IMR-90 (cell line): ENCODE results near the gene ATOSA. TPM values are rescaled to one million over a fixed set of nuclear protein-coding genes. Genes with fewer than 3 reads are reported as not detected.
A peak's percentile ranks its signal among the peaks of the same experiment; 100 is the strongest.

Experiments used
- ATAC-seq: fragments of 200-7000 bp; cut with Tn5 transposase; 2 replicates; pipeline ENCODE4 v1.9.1; 2020; ENCODE audit warnings: low read depth, mild to moderate bottlenecking, moderate library complexity
- BruUV-seq: library from RNA; stranded (reverse); fragments of 400-500 nt; replicated peaks from 2 replicates; lab custom pipeline; 2021; lab: Mats Ljungman, UMichigan
- CTCF ChIA-PET: fragments of 300-600 bp; formaldehyde crosslinking; extraction: SDS; loops from one replicate; lab custom pipeline; 2021; ENCODE audit warnings: antibody characterized with exemption; lab: Yijun Ruan, JAX
- POLR2A ChIA-PET: fragments of 300-600 bp; sonication (Branson Sonifier 250); formaldehyde crosslinking; loops from one replicate; lab custom pipeline; 2022; ENCODE audit warnings: antibody characterized with exemption; ENCODE audit not compliant: unreplicated experiment; lab: Charles Lee
- DNase-seq: peaks from one replicate; pipeline ENCODE4 v3.0.0; 2013
- H2AFZ ChIP-seq: replicated peaks from 2 replicates; pipeline ENCODE3; 2013; ENCODE audit warnings: low read length, mild to moderate bottlenecking; ENCODE audit not compliant: poor library complexity
- H2AK5ac ChIP-seq: 2 replicates; pipeline ENCODE4 v1.6.1; 2013; ENCODE audit warnings: low read depth, low read length, inconsistent platforms
- H2AK9ac ChIP-seq: replicated peaks from 2 replicates; pipeline ENCODE3; 2013; ENCODE audit warnings: mild to moderate bottlenecking, low read depth, low read length, moderate library complexity; ENCODE audit not compliant: poor library complexity
- H2BK120ac ChIP-seq: 2 replicates; pipeline ENCODE4 v1.6.1; 2013; ENCODE audit warnings: low read depth, low read length, inconsistent platforms
- H2BK15ac ChIP-seq: 3 replicates; pipeline ENCODE4 v1.6.1; 2013; ENCODE audit warnings: low read depth, low read length, inconsistent platforms
- H2BK20ac ChIP-seq: 2 replicates; pipeline ENCODE4 v1.6.1; 2013; ENCODE audit warnings: low read depth, mild to moderate bottlenecking, inconsistent platforms, low read length, moderate library complexity
- H2BK5ac ChIP-seq: 2 replicates; pipeline ENCODE4 v1.6.1; 2013; ENCODE audit warnings: mild to moderate bottlenecking, low read depth, low read length, inconsistent platforms; ENCODE audit not compliant: poor library complexity, severe bottlenecking
- H3K14ac ChIP-seq: replicated peaks from 2 replicates; pipeline ENCODE4 v1.6.1; 2013; ENCODE audit warnings: low read depth, low read length, inconsistent platforms
- H3K18ac ChIP-seq: 2 replicates; pipeline ENCODE4 v1.6.1; 2013; ENCODE audit warnings: low read depth, low read length, control low read depth
- H3K23ac ChIP-seq: 2 replicates; pipeline ENCODE4 v1.6.1; 2013; ENCODE audit warnings: low read depth, low read length, inconsistent platforms
- H3K27ac ChIP-seq: 2 replicates; pipeline ENCODE4 v1.5.1; 2013; ENCODE audit warnings: mild to moderate bottlenecking, control low read depth, low read length; ENCODE audit not compliant: insufficient read depth
- H3K27me3 ChIP-seq: 2 replicates; pipeline ENCODE4 v1.6.1; 2013; ENCODE audit warnings: low read length; ENCODE audit not compliant: control insufficient read depth, insufficient read depth
- H3K36me3 ChIP-seq: 2 replicates; pipeline ENCODE4 v1.6.1; 2013; ENCODE audit warnings: low read length, mixed read lengths; ENCODE audit not compliant: control insufficient read depth, insufficient read depth
- H3K4ac ChIP-seq: 2 replicates; pipeline ENCODE4 v1.6.1; 2013; ENCODE audit warnings: low read depth, low read length, inconsistent platforms
- H3K4me1 ChIP-seq: 2 replicates; pipeline ENCODE4 v1.6.1; 2013; ENCODE audit warnings: low read length, mixed read lengths; ENCODE audit not compliant: control insufficient read depth, insufficient read depth
- H3K4me2 ChIP-seq: 2 replicates; pipeline ENCODE4 v1.6.1; 2013; ENCODE audit warnings: low read depth, mild to moderate bottlenecking, control low read depth, low read length, moderate library complexity
- H3K4me3 ChIP-seq: 2 replicates; pipeline ENCODE4 v1.5.1; 2013; ENCODE audit warnings: low read depth, mild to moderate bottlenecking, control low read depth, low read length, moderate library complexity; ENCODE audit not compliant: insufficient read depth
- H3K56ac ChIP-seq: 2 replicates; pipeline ENCODE4 v1.6.1; 2013; ENCODE audit warnings: low read length, inconsistent platforms; ENCODE audit not compliant: insufficient read depth; ENCODE audit errors: extremely low read depth
- H3K79me1 ChIP-seq, 2 experiments: 2 replicates each; pipeline ENCODE4 v1.6.1; 2013; ENCODE audit warnings: low read length in 2 of 2, inconsistent platforms in 1 of 2, low read depth in 1 of 2
- H3K9ac ChIP-seq: 2 replicates; pipeline ENCODE4 v1.6.1; 2013; ENCODE audit warnings: low read depth, low read length, control low read depth
- H3K9me1 ChIP-seq: 2 replicates; pipeline ENCODE4 v1.6.1; 2013; ENCODE audit warnings: low read length, inconsistent platforms; ENCODE audit not compliant: insufficient read depth
- H3K9me3 ChIP-seq: 2 replicates; pipeline ENCODE4 v1.6.1; 2013; ENCODE audit warnings: low read length; ENCODE audit not compliant: control insufficient read depth, insufficient read depth
- H4K20me1 ChIP-seq: 2 replicates; pipeline ENCODE4 v1.6.1; 2013; ENCODE audit warnings: low read length, inconsistent platforms; ENCODE audit not compliant: insufficient read depth
- H4K5ac ChIP-seq: 2 replicates; pipeline ENCODE4 v1.6.1; 2013; ENCODE audit warnings: mild to moderate bottlenecking, low read depth, low read length, control low read depth
- H4K8ac ChIP-seq, 2 experiments: 2 replicates each; pipeline ENCODE4 v1.6.1; 2013; ENCODE audit warnings: low read depth in 2 of 2, low read length in 2 of 2, control low read depth in 1 of 2, inconsistent platforms in 1 of 2
- H4K91ac ChIP-seq: 2 replicates; pipeline ENCODE4 v1.6.1; 2013; ENCODE audit warnings: low read depth, low read length, inconsistent platforms; ENCODE audit not compliant: insufficient read depth
- CEBPB ChIP-seq: IDR thresholded peaks from 2 replicates; pipeline ENCODE4 v1.6.1; 2012; ENCODE audit warnings: low read depth, low read length, improper control_type of control experiment
- ELK1 ChIP-seq: fragments of 150-350 bp; IDR thresholded peaks from 2 replicates; pipeline ENCODE4 v1.6.1; 2016; ENCODE audit warnings: low read depth, mild to moderate bottlenecking, low read length, moderate library complexity, borderline replicate concordance
- FOS ChIP-seq: fragments of 150-350 bp; IDR thresholded peaks from 2 replicates; pipeline ENCODE4 v1.6.1; 2016; ENCODE audit warnings: low read depth, low read length
- MAFK ChIP-seq: IDR thresholded peaks from 2 replicates; pipeline ENCODE4 v1.6.1; 2012; ENCODE audit warnings: low read depth, low read length, improper control_type of control experiment
- MAZ ChIP-seq: IDR thresholded peaks from 2 replicates; pipeline ENCODE4 v1.6.1; 2012; ENCODE audit warnings: low read depth, mild to moderate bottlenecking, low read length, improper control_type of control experiment, moderate library complexity, borderline replicate concordance
- POLR2A ChIP-seq: IDR thresholded peaks from 2 replicates; pipeline ENCODE4 v1.6.1; 2012; ENCODE audit warnings: mild to moderate bottlenecking, low read depth, low read length
- RCOR1 ChIP-seq: IDR thresholded peaks from 2 replicates; pipeline ENCODE4 v1.6.1; 2012; ENCODE audit warnings: mild to moderate bottlenecking, low read length, improper control_type of control experiment; ENCODE audit not compliant: insufficient replicate concordance
- RFX5 ChIP-seq: IDR thresholded peaks from 2 replicates; pipeline ENCODE4 v1.8.0; 2012; ENCODE audit warnings: low read depth, mild to moderate bottlenecking, low read length, moderate library complexity
- SMC3 ChIP-seq: fragments of 150-350 bp; IDR thresholded peaks from 2 replicates; pipeline ENCODE4 v1.6.1; 2016; ENCODE audit warnings: low read depth, mild to moderate bottlenecking, antibody characterized with exemption, low read length, moderate library complexity
- WGBS, 2 experiments: methylation state at CpG; one replicate each; pipeline versions ENCODE4 v1.1.5 to v1.1.7; 2013; ENCODE audit warnings: missing lambda C conversion rate in 2 of 2; ENCODE audit not compliant: insufficient read length in 1 of 2; ENCODE audit errors: extremely low coverage in 2 of 2; 5-methylcytosine and 5-hydroxymethylcytosine counted together
- dilution Hi-C: fragments of 300-500 bp; cut with HindIII; formaldehyde crosslinking; loops from one replicate; pipeline ENCODE4 v1.14.3; 2018; ENCODE audit warnings: low sequenced_read_pairs; ENCODE audit not compliant: unreplicated experiment
- in situ Hi-C: fragments of 300-500 bp; cut with MboI; formaldehyde crosslinking; loops from 3 replicates; pipeline ENCODE4 v1.14.3; 2019; ENCODE audit warnings: low sequenced_read_pairs, inconsistent platforms, mixed read lengths
- intact Hi-C: fragments of 100-400 bp; cut with micrococcal nuclease; formaldehyde crosslinking; loops from 2 replicates; pipeline ENCODE4 v1.10.0; 2022
- polyA plus RNA-seq, 3 experiments: library from polyadenylated mRNA; depleted of rRNA; stranded (reverse); fragments of >200 nt; gene quantifications; 2 replicates each; pipeline ENCODE4 v1.2.3, GENCODE V29; 2012; ENCODE audit warnings: low replicate concordance in 1 of 3
- total RNA-seq: library from RNA; depleted of rRNA; stranded (reverse); fragments of >200 nt; gene quantifications from 2 replicates; pipeline ENCODE4 v1.2.3, GENCODE V29; 2012
- TF ChIP-seq, protein P1 (sequence below): fragments of 150-350 bp; IDR thresholded peaks from 2 replicates; pipeline ENCODE4 v1.6.1; 2017; ENCODE audit warnings: mild to moderate bottlenecking, antibody characterized with exemption, low read length, low read depth

Gene ATOSA
- total and polyA plus RNA-seq, 2 of the 4 experiments (the other 2 are of a cell fraction), result 13.2 to 17.2 TPM

DNA sequence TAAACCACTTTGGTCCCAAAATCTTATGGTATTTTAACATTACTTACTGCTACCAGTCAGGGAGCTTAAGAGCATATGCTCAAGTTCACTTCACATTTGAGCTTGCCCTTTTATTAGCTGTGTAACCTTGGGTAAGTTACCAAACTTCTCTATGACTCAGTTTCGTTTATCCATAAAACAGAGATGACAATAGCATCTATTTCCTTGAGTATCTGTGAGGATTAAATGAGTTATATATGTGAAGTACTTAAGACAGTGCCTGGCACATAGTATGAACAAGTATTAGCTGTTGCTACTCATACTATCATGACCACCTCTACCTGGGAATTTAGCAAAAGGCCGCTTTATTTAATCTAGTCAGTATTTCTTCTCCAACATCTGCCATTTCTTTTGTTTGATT lies 5.9 kb downstream of the ATOSA start:
- peaks cover 0 to 12% of the 10 kb centered on the region in 2 experiments; a peak in 2 of 4 replicates for H3K79me1 ChIP-seq
- ChIA-PET CTCF (interaction anchor here (0.7 kb wide), 1 partner anchor 30 kb away, joined by 3 read pairs; no protein-coding TSS in a partner anchor), POLR2A (no interaction called here)
- H3K4me2 ChIP-seq, result no peak overlapping the region
- H3K56ac ChIP-seq, result no peak overlapping the region
- no peak overlapping the region for H3K14ac ChIP-seq
- in situ Hi-C loops (loop anchor here (25.0 kb wide), 1 partner anchor 661 kb away; the partner anchor contains the start of gene MAPK6), intact Hi-C loops (loop anchor here (10.0 kb wide), 2 partner anchors 69 to 419 kb away; no protein-coding TSS in a partner anchor), dilution Hi-C loops (no loop called here)
- H2BK15ac ChIP-seq, result no peak overlapping the region
- H3K9me3 ChIP-seq, result no peaks in the 10 kb centered on the region
- H2AK9ac ChIP-seq, result no peak overlapping the region
- DNase-seq (peak; percentile 4), ATAC-seq (no peak)
- BruUV-seq, result no TSS peak
- H3K9ac ChIP-seq, result no peak overlapping the region
- H3K27me3 ChIP-seq, result no peaks in the 10 kb centered on the region
- H4K8ac ChIP-seq, result no peak overlapping the region
- H3K18ac ChIP-seq, result no peak overlapping the region
- H2BK20ac ChIP-seq, result no peak overlapping the region
- no peak overlapping the region for H4K5ac ChIP-seq
- H3K23ac ChIP-seq, result no peak overlapping the region
- H3K36me3 ChIP-seq, result peaks cover 7% of the 10 kb centered on the region
- H2BK5ac ChIP-seq, result no peak overlapping the region
- H2AK5ac ChIP-seq, result no peak overlapping the region
- no peak overlapping the region for H2AFZ ChIP-seq
- H3K9me1 ChIP-seq, result no peaks in the 10 kb centered on the region
- no peak overlapping the region for H2BK120ac ChIP-seq
- no peaks in the 10 kb centered on the region for H4K20me1 ChIP-seq
- no peaks in the 10 kb centered on the region for H3K4me1 ChIP-seq
- no peak overlapping the region for H3K27ac ChIP-seq
- no peak overlapping the region for H4K91ac ChIP-seq
- no peak for TF ChIP-seq FOS
- TF ChIP-seq MAFK, result no peak
- no peak for TF ChIP-seq MAZ
- no peak for TF ChIP-seq POLR2A
- TF ChIP-seq RCOR1, result no peak
- TF ChIP-seq ELK1, result no peak
- TF ChIP-seq CEBPB, result no peak
- TF ChIP-seq, protein P1, sequence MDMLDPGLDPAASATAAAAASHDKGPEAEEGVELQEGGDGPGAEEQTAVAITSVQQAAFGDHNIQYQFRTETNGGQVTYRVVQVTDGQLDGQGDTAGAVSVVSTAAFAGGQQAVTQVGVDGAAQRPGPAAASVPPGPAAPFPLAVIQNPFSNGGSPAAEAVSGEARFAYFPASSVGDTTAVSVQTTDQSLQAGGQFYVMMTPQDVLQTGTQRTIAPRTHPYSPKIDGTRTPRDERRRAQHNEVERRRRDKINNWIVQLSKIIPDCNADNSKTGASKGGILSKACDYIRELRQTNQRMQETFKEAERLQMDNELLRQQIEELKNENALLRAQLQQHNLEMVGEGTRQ, result no peak
- no peak for TF ChIP-seq RFX5
- no peak for TF ChIP-seq SMC3
- no CpG with 5 or more reads among the region's 2 CpGs for WGBS, 2 experiments
- no peak overlapping the region for H3K4ac ChIP-seq
- H3K4me3 ChIP-seq, result no peak overlapping the region
